ENCODE results near the gene DIP2A.
A peak's percentile ranks its signal among the peaks of the same experiment; 100 is the strongest.

The DIP2A gene

DNA sequence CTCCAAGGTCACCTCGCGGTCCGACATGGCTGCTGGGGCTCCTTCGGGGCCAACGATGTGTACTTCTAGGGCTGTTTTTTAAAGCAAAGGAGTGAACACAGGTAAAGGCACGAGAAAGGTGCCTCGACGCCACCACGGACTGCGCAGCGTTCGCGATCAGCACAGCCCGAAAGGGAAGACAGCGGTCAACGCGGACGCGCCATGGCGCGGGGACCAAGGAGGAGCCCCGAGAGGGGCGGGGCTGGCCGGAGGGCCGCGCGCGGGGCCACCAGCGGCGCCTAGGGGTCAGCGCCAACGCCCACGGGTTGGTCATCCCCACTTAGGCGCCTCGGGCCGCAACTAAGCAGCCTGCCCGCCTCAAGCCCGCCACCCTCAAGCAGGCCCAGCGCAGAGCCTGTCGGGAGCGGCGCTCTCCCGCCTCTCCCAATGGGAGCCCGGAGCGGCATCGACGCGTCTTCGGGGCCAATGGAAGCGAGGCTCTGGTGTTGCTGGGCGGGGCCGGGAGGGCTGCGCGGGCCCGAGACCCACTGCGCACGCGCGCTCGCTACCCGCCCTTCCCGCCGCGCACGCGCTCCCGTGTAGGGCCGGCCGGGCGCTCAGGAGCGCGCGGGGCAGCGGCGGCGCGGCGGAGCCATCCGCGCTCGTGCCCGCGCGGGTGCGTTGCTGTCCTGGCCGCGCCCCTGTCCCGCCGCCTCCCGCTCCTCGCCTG, at the start of gene DIP2A:
TSS of gene DIP2A (plus strand) at position 577 of the 709 bp plus-strand sequence. CDS start 241 bp downstream, outside the sequence.
- peak; percentile 97 for DNase-seq

DNA sequence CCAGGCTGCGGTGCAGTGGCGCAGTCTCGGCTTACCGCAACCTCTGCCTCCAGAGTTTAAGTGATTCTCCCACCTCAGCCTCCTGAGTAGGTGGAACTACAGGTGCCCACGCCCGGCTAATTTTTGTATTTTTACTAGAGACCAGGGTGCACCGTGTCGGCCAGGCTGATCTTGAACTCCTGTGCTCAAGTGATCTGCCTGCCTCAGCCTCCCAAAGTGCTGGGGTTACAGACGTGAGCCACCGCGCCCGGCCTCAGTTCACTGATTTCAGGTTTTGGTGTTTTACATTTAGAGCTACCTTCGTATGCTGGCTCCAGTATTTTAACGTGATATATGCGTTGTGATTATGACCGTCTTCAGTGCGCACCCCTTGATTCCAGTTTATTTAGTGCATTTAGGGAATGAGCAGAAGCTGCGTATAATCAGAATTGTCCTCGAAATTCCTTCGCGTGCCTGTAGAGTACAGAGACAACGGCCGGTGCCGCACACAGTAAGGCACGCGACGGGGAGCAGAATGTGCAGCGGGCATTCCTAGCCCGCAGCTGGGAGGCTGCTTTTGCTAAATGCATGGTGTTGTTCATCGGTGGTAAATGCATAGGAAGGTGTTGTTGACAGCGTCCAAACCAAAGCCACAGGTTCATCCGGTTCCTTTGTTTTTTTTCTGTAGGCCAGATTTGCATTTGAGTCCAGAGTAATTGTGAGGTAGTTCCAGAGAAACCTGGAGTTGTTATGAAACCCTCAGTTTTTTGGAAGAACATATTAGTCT, 48.9 kb upstream of the DIP2A start:
- DNase-seq = no peak

- DNase-seq = no peak
Observed at GRCh38 chr21:46410516-46410915, 48.2 kb upstream of the DIP2A start.

DNA sequence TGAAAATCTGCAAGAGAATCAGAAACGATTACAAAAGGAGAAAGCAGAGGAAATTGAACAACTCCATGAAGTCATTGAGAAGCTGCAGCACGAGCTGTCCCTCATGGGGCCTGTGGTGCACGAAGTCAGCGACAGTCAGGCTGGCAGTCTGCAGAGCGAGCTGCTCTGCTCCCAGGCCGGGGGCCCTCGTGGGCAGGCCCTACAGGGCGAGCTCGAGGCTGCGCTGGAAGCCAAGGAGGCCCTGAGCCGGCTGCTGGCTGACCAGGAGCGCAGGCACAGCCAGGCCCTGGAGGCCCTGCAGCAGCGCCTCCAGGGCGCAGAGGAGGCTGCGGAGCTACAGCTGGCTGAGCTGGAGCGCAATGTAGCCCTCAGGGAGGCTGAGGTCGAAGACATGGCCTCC, 47.5 kb upstream of the DIP2A start:
- DNase-seq = no peak

DNA sequence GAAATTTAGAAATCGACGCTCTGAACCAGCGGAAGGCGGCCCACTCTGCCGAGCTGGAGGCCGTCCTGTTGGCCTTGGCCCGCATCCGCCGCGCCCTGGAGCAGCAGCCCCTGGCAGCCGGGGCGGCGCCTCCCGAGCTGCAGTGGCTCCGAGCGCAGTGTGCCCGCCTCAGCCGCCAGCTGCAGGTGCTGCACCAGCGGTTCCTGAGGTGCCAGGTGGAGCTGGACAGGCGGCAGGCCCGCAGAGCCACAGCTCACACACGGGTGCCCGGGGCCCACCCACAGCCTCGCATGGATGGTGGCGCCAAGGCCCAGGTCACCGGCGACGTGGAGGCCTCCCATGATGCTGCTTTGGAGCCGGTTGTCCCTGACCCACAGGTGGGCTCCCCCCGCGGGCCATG, 47.0 kb upstream of the DIP2A start:
- DNase-seq = no peak

DNA sequence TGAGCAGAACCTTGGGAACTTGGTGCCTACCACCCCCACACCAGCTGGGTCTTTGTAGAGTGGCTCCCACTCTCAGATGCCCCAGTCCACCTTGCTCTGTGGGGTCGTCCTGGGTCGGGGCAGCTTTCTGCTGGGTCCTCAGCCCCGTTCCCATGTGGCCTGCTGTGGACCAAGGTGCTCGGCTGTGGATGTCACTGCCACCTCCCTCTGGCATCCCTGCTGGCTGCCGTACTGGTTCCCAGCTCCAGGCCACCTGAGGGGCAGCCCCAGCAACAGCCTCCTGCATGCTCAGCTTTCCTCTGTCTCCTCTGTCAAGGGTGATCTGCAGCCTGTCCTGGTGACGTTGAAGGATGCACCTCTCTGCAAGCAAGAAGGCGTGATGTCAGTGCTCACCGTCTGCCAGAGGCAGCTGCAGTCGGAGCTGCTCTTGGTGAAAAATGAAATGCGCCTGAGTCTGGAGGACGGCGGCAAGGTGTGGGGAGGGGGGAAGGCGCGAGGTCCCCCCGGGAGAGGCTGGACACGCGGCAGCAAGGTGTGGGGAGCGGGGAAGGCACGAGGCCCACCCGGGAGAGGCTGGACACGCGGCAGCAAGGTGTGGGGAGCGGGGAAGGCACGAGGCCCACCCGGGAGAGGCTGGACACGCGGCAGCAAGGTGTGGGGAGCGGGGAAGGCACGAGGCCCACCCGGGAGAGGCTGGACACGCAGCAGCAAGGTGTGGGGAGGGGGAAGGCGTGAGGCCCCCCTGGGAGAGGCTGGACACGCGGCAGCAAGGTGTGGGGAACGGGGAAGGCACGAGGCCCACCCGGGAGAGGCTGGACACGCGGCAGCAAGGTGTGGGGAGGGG, 45.9 kb upstream of the DIP2A start:
- no peak for DNase-seq

DNA sequence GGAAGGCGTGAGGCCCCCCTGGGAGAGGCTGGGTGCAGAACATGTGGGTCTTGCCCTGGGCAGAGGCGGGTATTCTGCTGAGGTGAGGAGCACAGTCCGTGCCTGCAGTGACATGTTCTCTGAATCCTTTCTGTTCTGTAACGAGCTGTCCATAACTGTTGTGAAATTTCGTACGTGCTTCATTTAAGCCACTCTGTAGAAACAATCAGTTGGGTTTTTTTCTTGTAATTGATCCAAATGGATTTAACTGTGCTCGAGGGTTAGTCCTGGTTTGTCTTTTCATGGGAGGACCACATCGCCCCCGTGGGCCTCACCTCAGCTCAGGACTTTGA, 45.4 kb upstream of the DIP2A start:
- no peak for DNase-seq

- no peak for DNase-seq
Observed at GRCh38 chr21:46414965-46415275, 43.8 kb upstream of the DIP2A start.

GRCh38 chr21:46416551-46416950, 42.1 kb upstream of the DIP2A start:
- no peak for DNase-seq

GRCh38 chr21:46418265-46418946, 40.3 kb upstream of the DIP2A start:
- DNase-seq = no peak

GRCh38 chr21:46420241-46421190, 38.2 kb upstream of the DIP2A start:
- DNase-seq = no peak

DNA sequence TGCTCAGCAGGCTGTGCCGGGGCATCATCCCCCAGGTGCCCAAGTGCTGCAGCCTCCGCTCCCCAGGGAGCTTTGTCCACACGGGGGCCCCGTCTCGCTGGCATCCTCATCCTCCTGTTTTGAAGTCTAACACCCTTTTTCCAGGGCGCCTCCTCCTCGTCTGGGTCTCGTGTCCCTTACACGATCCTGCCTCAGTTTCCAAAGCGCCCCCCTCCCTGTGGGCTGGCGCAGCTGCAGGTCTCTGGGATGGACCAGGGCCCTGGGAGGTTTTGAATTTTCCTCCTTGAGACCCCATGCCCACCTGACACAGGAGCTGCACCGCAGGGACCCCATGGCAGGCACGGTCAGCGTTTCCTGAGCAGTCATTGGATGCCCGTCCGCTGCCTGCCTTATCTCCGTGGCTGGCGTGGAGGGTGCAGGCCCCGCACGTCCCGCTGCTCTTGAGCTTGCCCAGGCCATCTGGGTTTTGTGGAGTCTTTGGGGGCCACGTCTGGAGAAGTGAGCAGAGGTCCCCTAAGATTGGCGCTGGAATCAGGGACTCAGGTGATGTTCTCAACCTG, 37.4 kb upstream of the DIP2A start:
- DNase-seq = no peak

GRCh38 chr21:46421756-46422555, 36.7 kb upstream of the DIP2A start:
- DNase-seq = no peak

DNA sequence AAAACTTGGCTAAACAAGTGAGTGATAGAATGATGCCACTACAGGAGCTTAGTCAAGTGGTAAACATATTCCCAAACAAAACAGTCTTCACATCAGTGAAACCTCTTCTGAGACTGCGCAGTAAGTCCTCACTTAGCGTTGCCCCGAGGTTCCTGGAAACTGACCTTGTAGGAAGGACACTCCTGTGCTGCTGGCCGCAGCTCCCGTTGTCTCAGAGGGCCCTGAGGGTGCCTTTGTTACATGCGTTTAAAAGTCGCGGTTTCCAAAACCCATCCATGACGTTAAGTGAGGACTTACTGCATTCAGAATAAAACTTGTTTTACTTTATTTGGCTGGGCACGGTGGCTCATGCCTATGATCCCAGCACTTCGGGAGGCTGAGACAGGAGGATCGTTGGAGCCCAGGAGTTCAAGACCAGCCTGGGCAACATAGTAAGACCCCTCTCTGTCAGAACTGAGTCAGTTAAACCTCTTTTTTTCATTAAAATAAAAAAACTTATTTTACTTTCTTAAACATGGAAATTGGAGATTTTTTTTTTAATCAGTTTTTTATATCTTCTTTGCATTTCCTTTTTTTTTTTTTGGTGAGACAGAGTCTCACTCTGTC, 36.0 kb upstream of the DIP2A start:
- no peak for DNase-seq

DNA sequence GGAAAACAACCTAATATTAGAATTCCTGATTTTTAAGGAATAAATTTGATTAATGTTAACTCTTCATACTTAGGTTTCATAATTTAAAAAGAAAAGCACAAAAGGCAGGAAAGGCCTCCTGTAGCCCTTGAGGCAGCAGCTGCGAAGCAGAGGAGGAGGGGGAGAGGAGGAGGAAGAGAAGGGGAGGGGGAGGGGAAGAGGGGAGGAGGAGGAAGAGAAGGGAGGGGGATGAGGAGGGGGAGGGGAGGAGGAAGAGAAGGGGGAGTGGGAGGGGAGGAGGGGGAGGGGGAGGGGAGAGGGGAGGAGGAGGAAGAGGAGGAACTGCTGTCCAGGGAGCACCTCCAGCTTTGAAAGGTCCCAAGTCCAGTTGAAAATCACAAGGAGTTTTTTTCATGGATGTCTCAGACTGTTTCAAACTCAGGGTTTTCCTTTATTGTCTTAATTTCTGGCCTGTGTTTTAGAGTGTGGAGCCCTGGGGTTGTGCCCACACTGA, 35.1 kb upstream of the DIP2A start:
- DNase-seq = no peak

GRCh38 chr21:46424039-46424591, 34.6 kb upstream of the DIP2A start:
- no peak for DNase-seq

DNA sequence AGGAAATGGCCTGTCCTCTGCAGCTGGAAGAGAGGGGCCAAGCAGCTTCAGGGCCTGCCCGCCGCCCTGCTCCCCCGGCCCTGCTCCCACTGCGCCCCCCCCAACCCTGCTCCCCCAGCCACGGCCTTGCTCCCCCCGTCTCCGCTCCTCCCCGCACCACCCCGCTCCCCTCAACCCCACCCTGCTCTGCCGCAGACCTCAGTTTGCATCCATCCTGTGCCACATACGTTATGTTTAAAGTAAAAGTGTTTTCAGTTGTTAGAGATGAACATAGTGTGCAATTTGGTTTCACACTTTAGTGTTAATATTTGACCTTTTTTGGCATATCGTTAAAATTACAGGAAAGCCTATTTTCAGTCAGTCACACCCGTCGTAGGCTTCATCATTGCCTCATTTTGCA, 34.1 kb upstream of the DIP2A start:
- peak; percentile 42 for DNase-seq

DNA sequence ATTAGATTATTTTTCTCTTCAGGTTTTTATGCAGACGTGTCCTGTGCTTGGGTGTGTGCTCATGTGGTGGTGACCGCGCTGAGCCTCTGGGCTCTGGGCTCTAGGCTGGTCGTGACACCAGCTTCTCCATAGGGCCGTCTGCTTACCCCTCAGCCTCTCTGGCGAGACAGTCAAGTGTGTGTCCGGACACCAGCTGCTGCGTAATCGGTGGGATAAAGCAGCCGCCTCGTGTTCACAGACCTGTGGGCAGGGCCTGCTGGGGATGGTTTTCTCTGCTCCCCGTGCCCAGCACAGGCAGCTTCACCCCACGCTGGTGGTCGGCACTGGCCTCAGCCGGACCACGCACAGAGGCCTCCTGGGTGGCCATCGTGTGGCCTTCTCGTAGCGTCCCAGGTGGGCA, 33.6 kb upstream of the DIP2A start:
- DNase-seq = no peak

DNA sequence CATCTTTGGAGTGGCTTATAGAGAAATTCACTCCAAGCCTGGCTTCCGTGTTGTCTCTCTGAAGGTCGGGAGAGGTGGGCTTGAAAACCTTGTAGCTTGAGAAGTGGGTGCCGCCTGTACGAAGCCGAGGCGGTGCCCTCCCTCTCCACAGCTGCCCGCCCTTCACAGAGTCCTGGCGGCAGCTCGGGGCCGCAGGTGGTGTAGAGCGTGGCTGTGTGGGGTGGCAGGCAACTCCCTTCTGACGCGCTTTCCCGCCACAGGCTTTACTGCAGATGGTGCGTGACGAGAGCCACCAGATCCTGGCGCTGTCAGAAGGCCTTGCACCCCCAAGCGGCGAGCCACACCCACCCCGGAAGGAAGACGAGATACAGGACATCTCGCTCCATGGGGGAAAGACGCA, 33.1 kb upstream of the DIP2A start:
- peak; percentile 76 for DNase-seq
